Measurements from ENCODE around the gene SPNS1. TPM values are rescaled to one million over a fixed set of nuclear protein-coding genes. Genes with fewer than 3 reads are reported as not detected.

Gene SPNS1
- total RNA-seq, 5 donors from 2014 or later (not counting 1 experiment from before 2014, with no cell fraction given): 28.2 to 53.2 (median 47.7) TPM

DNA sequence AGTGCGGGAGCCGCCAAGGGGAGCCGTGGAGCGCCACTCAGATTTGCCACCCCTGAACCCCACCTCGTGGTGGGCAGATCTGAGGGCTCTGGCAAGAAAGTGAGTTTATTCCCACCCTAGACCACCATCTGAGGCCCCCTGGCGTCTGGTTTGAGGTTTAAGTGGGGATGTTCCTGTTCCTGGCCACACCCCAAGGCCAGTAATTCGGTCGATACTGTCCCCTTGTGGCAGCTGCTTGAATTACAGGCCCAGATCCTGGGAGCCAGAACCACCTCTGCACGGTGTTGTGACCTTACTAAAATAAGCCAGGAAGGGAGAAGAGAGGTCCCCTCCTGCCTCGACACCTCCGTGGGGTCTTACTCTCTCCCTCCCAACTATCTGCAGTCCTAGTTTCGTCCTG is 6.9 kb downstream of the SPNS1 start:
- Mint-ChIP-seq H3K36me3 (peaks cover 42% of the 10 kb centered on the region), H3K27me3 (no peaks in the 10 kb centered on the region), H3K4me1 (peaks cover 38 to 53% (median 45%) of the 10 kb centered on the region in 3 donors), H3K27ac (peak overlapping the region in 1 of 2 donors; percentile 34), H3K4me3 (no peak overlapping the region), H3K9me3 (no peaks in the 10 kb centered on the region)
- Histone ChIP-seq H3K4me3 (ENCODE audit: control insufficient read depth in 1 of 2, extremely low read depth in 1 of 2, low read length in 1 of 2) (no peak overlapping the region), H3K4me1 (ENCODE audit: control insufficient read depth in 1 of 2, extremely low read depth in 1 of 2, insufficient read depth in 2 of 2, low read length in 2 of 2) (peaks cover 11 to 49% of the 10 kb centered on the region in 2 experiments), H3K27ac (ENCODE audit: low read length) (no peak overlapping the region), H3K36me3 (ENCODE audit: control insufficient read depth in 2 of 2, extremely low read depth in 1 of 2, insufficient read depth in 1 of 2, low read length in 1 of 2) (peaks cover 10 to 55% of the 10 kb centered on the region in 2 donors), H3K27me3 (replicated peaks in 1 of 2; ENCODE audit: control insufficient read depth in 2 of 2, extremely low read depth in 1 of 2, insufficient read depth in 2 of 2, low read length in 1 of 2) (no peaks in the 10 kb centered on the region), H3K9me3 (no peaks in the 10 kb centered on the region)
- WGBS (ENCODE audit: insufficient coverage): no CpG with 5 or more reads among the region's 12 CpGs
- ChIA-PET CTCF (no interaction called here), POLR2A (no interaction called here)
- ATAC-seq (replicated peaks in 1 of 4) (no peak), DNase-seq (peak in 4 of 35 experiments; percentile 20 to 45 (median 32))

DNA sequence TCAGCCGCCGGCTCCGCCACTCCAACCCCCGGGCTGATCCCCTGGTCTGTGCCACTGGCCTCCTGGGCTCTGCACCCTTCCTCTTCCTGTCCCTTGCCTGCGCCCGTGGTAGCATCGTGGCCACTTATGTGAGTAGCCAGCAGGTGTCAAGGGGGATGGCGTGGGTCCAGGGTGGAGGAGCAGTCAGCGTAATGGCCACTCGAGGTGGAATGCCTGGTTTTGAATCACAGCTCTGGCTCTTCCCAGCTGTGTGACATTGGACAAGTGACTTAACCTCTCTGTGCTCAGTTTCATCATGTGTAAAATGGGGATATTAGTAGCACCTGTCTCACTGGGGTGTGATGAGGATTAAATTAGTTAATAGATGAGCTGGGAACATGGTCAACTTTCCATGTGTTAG is 7.8 kb downstream of the SPNS1 start:
- H3K9me3 ChIP-seq: no peaks in the 10 kb centered on the region
- H3K27ac ChIP-seq (ENCODE audit: low read length): no peak overlapping the region
- peaks cover 45% of the 10 kb centered on the region for H3K36me3 Mint-ChIP-seq
- 97% methylated on average over 10 of the region's 10 CpGs for WGBS (ENCODE audit: insufficient coverage)
- ChIA-PET CTCF (no interaction called here), POLR2A (no interaction called here)
- no peak for DNase-seq
- peaks cover 13 to 58% of the 10 kb centered on the region in 2 experiments for H3K4me1 ChIP-seq (ENCODE audit: control insufficient read depth in 1 of 2, extremely low read depth in 1 of 2, insufficient read depth in 2 of 2, low read length in 2 of 2)
- H3K9me3 Mint-ChIP-seq: peaks cover 0 to 5% (median 4%) of the 10 kb centered on the region in 3 donors
- no peak overlapping the region for H3K4me3 Mint-ChIP-seq
- H3K4me1 Mint-ChIP-seq: peaks cover 38 to 53% (median 43%) of the 10 kb centered on the region in 3 donors
- peak overlapping the region; percentile 31 to 39 for H3K27ac Mint-ChIP-seq
- H3K27me3 Mint-ChIP-seq: no peaks in the 10 kb centered on the region
- no peak overlapping the region for H3K4me3 ChIP-seq (ENCODE audit: control insufficient read depth in 1 of 2, extremely low read depth in 1 of 2, low read length in 1 of 2)
- peaks cover 12 to 58% of the 10 kb centered on the region in 2 donors for H3K36me3 ChIP-seq (ENCODE audit: control insufficient read depth in 2 of 2, extremely low read depth in 1 of 2, insufficient read depth in 1 of 2, low read length in 1 of 2)
- ATAC-seq (replicated peaks in 1 of 4): no peak
- no peaks in the 10 kb centered on the region for H3K27me3 ChIP-seq (replicated peaks in 1 of 2; ENCODE audit: control insufficient read depth in 2 of 2, extremely low read depth in 1 of 2, insufficient read depth in 2 of 2, low read length in 1 of 2)

DNA sequence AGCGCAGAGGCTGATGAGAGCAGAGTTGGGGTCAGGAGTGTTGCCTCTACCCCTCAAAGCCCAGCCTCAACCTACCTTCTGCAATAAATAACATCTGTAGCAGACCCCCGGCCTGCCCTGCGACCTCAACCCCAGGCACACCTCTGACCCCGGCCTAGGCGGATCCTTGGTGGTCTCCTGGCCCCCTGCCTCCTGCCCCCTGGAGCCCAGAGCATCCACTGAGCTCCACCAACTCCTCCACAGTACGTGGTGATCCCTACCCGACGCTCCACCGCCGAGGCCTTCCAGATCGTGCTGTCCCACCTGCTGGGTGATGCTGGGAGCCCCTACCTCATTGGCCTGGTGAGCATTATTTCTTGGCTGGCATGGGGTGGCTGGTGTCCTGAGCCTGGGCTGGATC is 8.4 kb downstream of the SPNS1 start:
- ChIA-PET POLR2A (no interaction called here), CTCF (no interaction called here)
- peaks cover 12 to 59% of the 10 kb centered on the region in 2 donors for H3K36me3 ChIP-seq (ENCODE audit: control insufficient read depth in 2 of 2, extremely low read depth in 1 of 2, insufficient read depth in 1 of 2, low read length in 1 of 2)
- WGBS (ENCODE audit: insufficient coverage): 95% methylated on average over 3 of the region's 11 CpGs
- DNase-seq (no peak), ATAC-seq (replicated peaks in 1 of 4) (no peak)
- no peaks in the 10 kb centered on the region for H3K27me3 Mint-ChIP-seq
- no peak overlapping the region for H3K27ac ChIP-seq (ENCODE audit: low read length)
- H3K27ac Mint-ChIP-seq: peak overlapping the region; percentile 92 to 97
- H3K4me3 ChIP-seq (ENCODE audit: control insufficient read depth in 1 of 2, extremely low read depth in 1 of 2, low read length in 1 of 2): no peak overlapping the region
- H3K4me1 ChIP-seq (ENCODE audit: control insufficient read depth in 1 of 2, extremely low read depth in 1 of 2, insufficient read depth in 2 of 2, low read length in 2 of 2): peaks cover 14 to 58% of the 10 kb centered on the region in 2 experiments
- peaks cover 45% of the 10 kb centered on the region for H3K36me3 Mint-ChIP-seq
- H3K9me3 ChIP-seq: no peaks in the 10 kb centered on the region
- H3K9me3 Mint-ChIP-seq: peaks cover 0 to 6% (median 5%) of the 10 kb centered on the region in 3 donors
- H3K27me3 ChIP-seq (replicated peaks in 1 of 2; ENCODE audit: control insufficient read depth in 2 of 2, extremely low read depth in 1 of 2, insufficient read depth in 2 of 2, low read length in 1 of 2): no peaks in the 10 kb centered on the region
- no peak overlapping the region for H3K4me3 Mint-ChIP-seq
- H3K4me1 Mint-ChIP-seq: peaks cover 38 to 53% (median 43%) of the 10 kb centered on the region in 3 donors

DNA sequence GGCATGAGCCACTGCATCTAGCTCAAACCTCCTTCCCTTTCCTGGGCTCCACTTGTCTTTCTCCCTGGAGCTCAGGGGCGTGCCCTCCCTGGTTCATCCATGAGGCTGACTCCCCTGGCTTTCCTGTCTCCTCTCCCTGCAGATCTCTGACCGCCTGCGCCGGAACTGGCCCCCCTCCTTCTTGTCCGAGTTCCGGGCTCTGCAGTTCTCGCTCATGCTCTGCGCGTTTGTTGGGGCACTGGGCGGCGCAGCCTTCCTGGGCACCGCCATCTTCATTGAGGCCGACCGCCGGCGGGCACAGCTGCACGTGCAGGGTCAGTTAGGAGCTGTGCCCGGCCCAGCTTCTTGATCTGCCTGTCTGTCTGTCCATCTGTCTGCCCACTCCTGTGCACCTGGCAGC is 9.1 kb downstream of the SPNS1 start:
- Histone ChIP-seq H3K27ac (ENCODE audit: low read length) (peak overlapping the region; percentile 90), H3K4me3 (ENCODE audit: control insufficient read depth in 1 of 2, extremely low read depth in 1 of 2, low read length in 1 of 2) (peak overlapping the region in 1 of 2 donors; percentile 74), H3K36me3 (ENCODE audit: control insufficient read depth in 2 of 2, extremely low read depth in 1 of 2, insufficient read depth in 1 of 2, low read length in 1 of 2) (peaks cover 16 to 59% of the 10 kb centered on the region in 2 donors), H3K27me3 (replicated peaks in 1 of 2; ENCODE audit: control insufficient read depth in 2 of 2, extremely low read depth in 1 of 2, insufficient read depth in 2 of 2, low read length in 1 of 2) (no peaks in the 10 kb centered on the region), H3K9me3 (no peaks in the 10 kb centered on the region), H3K4me1 (ENCODE audit: control insufficient read depth in 1 of 2, extremely low read depth in 1 of 2, insufficient read depth in 2 of 2, low read length in 2 of 2) (peaks cover 18 to 60% of the 10 kb centered on the region in 2 experiments)
- POLR2A ChIA-PET: no interaction called here
- ATAC-seq (replicated peaks in 1 of 4) (no peak), DNase-seq (no peak)
- H3K4me3 Mint-ChIP-seq: peak overlapping the region; percentile 72 to 99 (median 99)
- no peaks in the 10 kb centered on the region for H3K27me3 Mint-ChIP-seq
- peak overlapping the region; percentile 92 to 97 for H3K27ac Mint-ChIP-seq
- CTCF ChIA-PET: interaction anchor here in 1 of 2 donors (0.5 kb wide), 1 partner anchor 17 kb away, joined by 3 read pairs; no protein-coding TSS in a partner anchor
- peaks cover 0 to 6% (median 5%) of the 10 kb centered on the region in 3 donors for H3K9me3 Mint-ChIP-seq
- WGBS (ENCODE audit: insufficient coverage): 97% methylated on average over 18 of the region's 18 CpGs
- H3K36me3 Mint-ChIP-seq: peaks cover 41% of the 10 kb centered on the region
- peaks cover 36 to 51% (median 43%) of the 10 kb centered on the region in 3 donors for H3K4me1 Mint-ChIP-seq

DNA sequence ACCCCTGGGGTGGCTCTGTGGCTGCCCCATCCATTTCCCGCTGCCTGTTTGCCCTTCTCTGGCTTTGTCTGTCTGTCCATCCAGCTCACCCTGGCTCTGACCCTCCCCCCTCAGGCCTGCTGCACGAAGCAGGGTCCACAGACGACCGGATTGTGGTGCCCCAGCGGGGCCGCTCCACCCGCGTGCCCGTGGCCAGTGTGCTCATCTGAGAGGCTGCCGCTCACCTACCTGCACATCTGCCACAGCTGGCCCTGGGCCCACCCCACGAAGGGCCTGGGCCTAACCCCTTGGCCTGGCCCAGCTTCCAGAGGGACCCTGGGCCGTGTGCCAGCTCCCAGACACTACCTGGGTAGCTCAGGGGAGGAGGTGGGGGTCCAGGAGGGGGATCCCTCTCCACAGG is 9.5 kb downstream of the SPNS1 start:
- Mint-ChIP-seq H3K36me3 (peaks cover 42% of the 10 kb centered on the region), H3K27me3 (no peaks in the 10 kb centered on the region), H3K9me3 (peaks cover 0 to 6% (median 5%) of the 10 kb centered on the region in 3 donors), H3K27ac (peak overlapping the region; percentile 92 to 97), H3K4me3 (peak overlapping the region; percentile 72 to 99 (median 99)), H3K4me1 (peaks cover 40 to 56% (median 48%) of the 10 kb centered on the region in 3 donors)
- Histone ChIP-seq H3K36me3 (ENCODE audit: control insufficient read depth in 2 of 2, extremely low read depth in 1 of 2, insufficient read depth in 1 of 2, low read length in 1 of 2) (peaks cover 18 to 59% of the 10 kb centered on the region in 2 donors), H3K27ac (ENCODE audit: low read length) (peak overlapping the region; percentile 90), H3K4me3 (ENCODE audit: control insufficient read depth in 1 of 2, extremely low read depth in 1 of 2, low read length in 1 of 2) (peak overlapping the region; percentile 74 to 99), H3K4me1 (ENCODE audit: control insufficient read depth in 1 of 2, extremely low read depth in 1 of 2, insufficient read depth in 2 of 2, low read length in 2 of 2) (peaks cover 21 to 64% of the 10 kb centered on the region in 2 experiments), H3K27me3 (replicated peaks in 1 of 2; ENCODE audit: control insufficient read depth in 2 of 2, extremely low read depth in 1 of 2, insufficient read depth in 2 of 2, low read length in 1 of 2) (no peaks in the 10 kb centered on the region), H3K9me3 (no peaks in the 10 kb centered on the region)
- 47% methylated on average over 12 of the region's 12 CpGs for WGBS (ENCODE audit: insufficient coverage)
- ATAC-seq (replicated peaks in 1 of 4) (no peak), DNase-seq (peak in 1 of 35 experiments; percentile 22)
- ChIA-PET CTCF (interaction anchor here in 1 of 2 donors (0.5 to 1.2 kb wide), 2 partner anchors 18 to 34 kb away, joined by 3 read pairs; partner anchors contain the start of gene NFATC2IP), POLR2A (interaction anchor here in 1 of 2 donors (0.6 kb wide), 1 partner anchor 17 kb away, joined by 4 read pairs; no protein-coding TSS in a partner anchor)

DNA sequence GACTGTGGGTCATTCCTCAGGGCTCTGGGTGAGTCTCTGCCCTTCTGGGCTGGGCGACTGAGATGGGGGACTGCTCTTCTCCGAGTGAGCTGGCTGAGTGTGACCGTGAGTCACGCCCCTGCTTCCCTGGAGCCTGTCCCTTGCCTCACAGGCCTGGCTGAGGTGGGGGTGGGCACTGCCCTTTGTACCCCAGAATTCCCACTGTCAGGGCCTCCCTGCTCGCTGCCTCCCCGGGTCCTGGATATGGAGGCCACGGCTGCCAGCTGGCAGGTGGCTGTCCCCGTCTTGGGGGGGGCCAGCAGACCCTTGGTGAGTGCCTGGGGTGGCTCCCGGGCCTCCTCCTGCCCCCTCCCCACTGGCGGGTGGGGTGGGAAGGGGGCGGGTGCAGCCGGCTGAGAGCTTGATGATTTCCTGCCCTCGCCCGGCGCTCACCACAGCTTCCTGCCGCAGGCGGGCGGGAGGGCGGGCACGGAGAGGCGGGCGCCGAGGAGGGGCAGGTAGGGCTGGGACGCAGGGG is 10.1 kb downstream of the SPNS1 start, which contains the start of gene LAT:
LAT (plus strand) TSS at position 434 of the 517 bp plus-strand sequence. CDS start 366 bp downstream, outside the sequence.
- DNase-seq: peak; percentile 68 to 90 (median 80)
- H3K36me3 ChIP-seq (ENCODE audit: control insufficient read depth in 2 of 2, extremely low read depth in 1 of 2, insufficient read depth in 1 of 2, low read length in 1 of 2): peaks cover 18 to 60% of the 10 kb centered on the region in 2 donors

More for the DNA sequence above, 10.1 kb downstream of the SPNS1 start, which contains the start of gene LAT:
- Histone ChIP-seq H3K27ac (ENCODE audit: low read length) (peak within 1 kb of the TSS; percentile 90), H3K9me3 (no peaks in the 10 kb centered on the region), H3K4me1 (ENCODE audit: control insufficient read depth in 1 of 2, extremely low read depth in 1 of 2, insufficient read depth in 2 of 2, low read length in 2 of 2) (peaks cover 27 to 70% of the 10 kb centered on the region in 2 experiments), H3K27me3 (replicated peaks in 1 of 2; ENCODE audit: control insufficient read depth in 2 of 2, extremely low read depth in 1 of 2, insufficient read depth in 2 of 2, low read length in 1 of 2) (no peaks in the 10 kb centered on the region), H3K4me3 (ENCODE audit: control insufficient read depth in 1 of 2, extremely low read depth in 1 of 2, low read length in 1 of 2) (peak within 1 kb of the TSS; percentile 92 to 99)
- H3K4me3 Mint-ChIP-seq: peak within 1 kb of the TSS; percentile 95 to 99 (median 99)
- peaks cover 46 to 62% (median 54%) of the 10 kb centered on the region in 3 donors for H3K4me1 Mint-ChIP-seq
- no peaks in the 10 kb centered on the region for H3K27me3 Mint-ChIP-seq
- ChIA-PET CTCF (interaction anchor here (0.6 to 1.2 kb wide), 3 partner anchors 8 to 954 kb away, joined by 3 read pairs; partner anchors contain the start of gene NFATC2IP (in 1 of the 2)), POLR2A (interaction anchor here (0.6 to 0.9 kb wide), 7 partner anchors 11 to 1674 kb away, joined by 3 to 12 read pairs (median 3); no protein-coding TSS in a partner anchor)
- peak within 1 kb of the TSS; percentile 97 to 98 for H3K27ac Mint-ChIP-seq
- H3K36me3 Mint-ChIP-seq: peaks cover 47% of the 10 kb centered on the region
- H3K9me3 Mint-ChIP-seq: peaks cover 0 to 6% (median 5%) of the 10 kb centered on the region in 3 donors
- ATAC-seq (replicated peaks in 1 of 4): peak; percentile 81 to 84 (median 84)
- 0% methylated on average over 15 of the region's 24 CpGs for WGBS (ENCODE audit: insufficient coverage)

Data from T-cell (primary cell).